ENCODE data around the gene PEDS1. TPM values are rescaled to one million over a fixed set of nuclear protein-coding genes. Genes with fewer than 3 reads are reported as not detected.

PEDS1 gene
- total and polyA plus RNA-seq, 8 donors: 27.5 to 39.9 (median 31.9) TPM

DNA sequence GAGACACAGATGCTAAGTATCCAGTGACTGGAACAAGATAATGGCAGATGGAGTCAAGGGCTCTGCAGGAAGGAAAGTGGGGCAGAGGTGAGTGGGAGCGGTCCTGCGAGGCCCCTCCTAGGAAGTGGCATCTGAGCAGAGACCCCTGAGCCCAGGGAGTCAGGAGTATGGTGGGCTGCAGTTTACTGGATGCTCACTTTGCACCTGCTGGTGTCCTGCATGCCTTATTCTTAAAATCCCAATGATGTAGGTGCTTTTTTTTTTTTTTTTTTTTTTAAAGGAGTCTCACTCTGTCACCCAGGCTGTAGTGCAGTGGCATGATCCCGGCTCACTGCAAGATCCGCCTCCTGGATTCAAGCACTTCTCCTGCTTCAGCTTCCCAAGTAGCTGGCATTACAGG is 42.7 kb upstream of the PEDS1 start:
- no peak for TF ChIP-seq CTCF (IDR thresholded peaks at IDR 0.05)
- intact Hi-C loops (cut with DNase I): no loop called here
- DNase-seq (no peak), ATAC-seq (no peak)
- Histone ChIP-seq H3K27me3 (no peaks in the 10 kb centered on the region), H3K36me3 (peaks cover 0 to 42% of the 10 kb centered on the region in 2 donors), H3K27ac (peak overlapping the region in 1 of 2 donors; percentile 99), H3K4me1 (peaks cover 11 to 49% of the 10 kb centered on the region in 2 donors), H3K4me3 (no peak overlapping the region), H3K9me3 (no peaks in the 10 kb centered on the region)

GRCh38 chr20:50195524-50196120 is 42.1 kb upstream of the PEDS1 start:
- H3K4me3 ChIP-seq: peak overlapping the region in 1 of 2 donors; percentile 72
- H3K4me1 ChIP-seq: peaks cover 11 to 49% of the 10 kb centered on the region in 2 donors
- no peaks in the 10 kb centered on the region for H3K27me3 ChIP-seq
- DNase-seq (no peak), ATAC-seq (no peak)
- intact Hi-C loops (cut with DNase I): no loop called here
- no peak for TF ChIP-seq CTCF (IDR thresholded peaks at IDR 0.05)
- H3K36me3 ChIP-seq: peaks cover 0 to 42% of the 10 kb centered on the region in 2 donors
- H3K9me3 ChIP-seq: no peaks in the 10 kb centered on the region
- peak overlapping the region; percentile 99 for H3K27ac ChIP-seq

GRCh38 chr20:50194831-50195523 is 41.5 kb upstream of the PEDS1 start:
- intact Hi-C loops (cut with DNase I): no loop called here
- no peak for DNase-seq
- peak overlapping the region in 1 of 2 donors; percentile 72 for H3K4me3 ChIP-seq

DNA sequence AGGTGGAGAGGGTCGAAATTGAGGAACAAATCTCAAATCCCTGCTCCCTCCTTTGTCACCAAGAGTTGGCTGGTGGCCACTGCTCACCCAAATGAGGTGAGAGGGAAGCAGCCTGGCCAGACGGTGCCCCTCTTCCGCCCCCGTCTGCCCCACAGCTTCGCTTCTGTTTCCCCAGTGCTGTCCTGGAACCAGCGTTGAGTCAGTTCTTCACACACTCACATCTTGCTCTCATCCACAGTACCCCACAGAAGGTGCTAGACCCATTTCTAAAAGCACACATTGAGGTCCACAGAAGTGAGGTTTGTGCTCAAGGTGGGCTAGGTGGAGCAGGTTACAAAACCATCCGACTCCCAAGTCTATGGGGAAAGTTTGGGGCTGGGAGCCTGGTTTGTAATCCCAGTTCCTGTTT is 40.9 kb upstream of the PEDS1 start:
- Histone ChIP-seq H3K36me3 (peaks cover 0 to 33% of the 10 kb centered on the region in 2 donors), H3K27ac (peak overlapping the region; percentile 99), H3K9me3 (no peaks in the 10 kb centered on the region), H3K4me1 (peaks cover 11 to 57% of the 10 kb centered on the region in 2 donors), H3K27me3 (no peaks in the 10 kb centered on the region), H3K4me3 (peak overlapping the region in 1 of 2 donors; percentile 72)
- DNase-seq: no peak
- no peak for TF ChIP-seq CTCF (IDR thresholded peaks at IDR 0.05)
- ATAC-seq: no peak
- intact Hi-C loops (cut with DNase I): no loop called here

More at GRCh38 chr20:50194831-50195523, 41.5 kb upstream of the PEDS1 start:
- Histone ChIP-seq H3K27me3 (no peaks in the 10 kb centered on the region), H3K9me3 (no peaks in the 10 kb centered on the region), H3K4me1 (peaks cover 11 to 52% of the 10 kb centered on the region in 2 donors), H3K36me3 (peaks cover 0 to 37% of the 10 kb centered on the region in 2 donors), H3K27ac (peak overlapping the region; percentile 99)
- ATAC-seq: no peak
- TF ChIP-seq CTCF (IDR thresholded peaks at IDR 0.05): no peak

DNA sequence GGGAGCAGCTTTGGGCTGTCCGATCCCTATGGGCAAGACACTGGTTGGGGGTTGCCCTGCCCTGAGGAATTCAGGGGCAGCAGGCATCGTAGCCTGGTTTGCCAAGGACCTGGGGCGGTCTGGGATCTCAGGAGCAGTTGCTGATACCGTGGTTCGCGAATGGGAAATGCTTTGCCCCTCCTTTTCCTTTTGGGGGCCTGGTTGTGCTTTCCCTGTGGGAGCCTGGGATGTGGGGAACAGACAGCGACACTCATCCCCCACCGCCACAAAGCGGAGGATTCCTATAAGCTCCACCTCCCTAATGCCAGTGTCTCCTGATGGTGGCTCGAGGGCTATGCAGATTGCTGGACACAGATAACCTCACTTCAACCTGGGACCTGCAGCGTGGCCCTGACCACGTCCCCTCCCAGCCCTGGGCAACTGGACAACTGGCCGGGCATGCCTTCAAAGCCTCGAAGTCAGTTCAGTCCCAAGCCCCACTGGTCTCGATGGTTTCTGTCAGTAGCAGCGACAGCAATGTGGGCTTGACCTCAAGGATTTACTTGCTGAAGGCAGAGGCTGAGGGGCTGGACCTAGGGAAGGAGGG is 40.4 kb upstream of the PEDS1 start:
- TF ChIP-seq CTCF (IDR thresholded peaks at IDR 0.05): no peak
- DNase-seq: no peak
- Histone ChIP-seq H3K9me3 (no peaks in the 10 kb centered on the region), H3K27ac (peak overlapping the region; percentile 99), H3K4me3 (peak overlapping the region; percentile 72 to 75), H3K4me1 (peaks cover 11 to 62% of the 10 kb centered on the region in 2 donors), H3K36me3 (peaks cover 0 to 33% of the 10 kb centered on the region in 2 donors), H3K27me3 (no peaks in the 10 kb centered on the region)
- intact Hi-C loops (cut with DNase I): no loop called here
- no peak for ATAC-seq
